Liver (tissue), 9 donors: ENCODE data around the gene NDUFV3. TPM values are rescaled to one million over a fixed set of nuclear protein-coding genes. Genes with fewer than 3 reads are reported as not detected.

Experiments used
- DNase-seq: peaks from one replicate; pipeline ENCODE4 v3.0.0-alpha.2; 2017; ENCODE audit warnings: low spot score
- H3K27ac ChIP-seq, 2 donors: one replicate each; pipeline ENCODE4 v1.7.0; 2013; ENCODE audit warnings: inconsistent platforms in 2 of 2, low read length in 2 of 2, control low read depth in 1 of 2, low read depth in 1 of 2, mild to moderate bottlenecking in 1 of 2
- H3K27me3 ChIP-seq, 4 donors: one replicate each; pipeline versions ENCODE4 v1.6.1 to v1.7.0; 2013; ENCODE audit warnings: low read length in 3 of 4, inconsistent platforms in 1 of 4, mild to moderate bottlenecking in 1 of 4, moderate library complexity in 1 of 4; ENCODE audit not compliant: control insufficient read depth in 4 of 4, insufficient read depth in 4 of 4
- H3K36me3 ChIP-seq, 4 donors: one replicate each; pipeline versions ENCODE4 v1.6.1 to v1.7.0; 2013; ENCODE audit warnings: low read length in 3 of 4, mild to moderate bottlenecking in 3 of 4, low read depth in 1 of 4, moderate library complexity in 1 of 4; ENCODE audit not compliant: control insufficient read depth in 4 of 4, insufficient read depth in 3 of 4
- H3K4me1 ChIP-seq, 4 donors: one replicate each; pipeline versions ENCODE4 v1.6.1 to v1.7.0; 2013; ENCODE audit warnings: low read length in 3 of 4, mild to moderate bottlenecking in 3 of 4, moderate library complexity in 1 of 4; ENCODE audit not compliant: control insufficient read depth in 4 of 4, insufficient read depth in 4 of 4
- H3K4me3 ChIP-seq, 3 donors: one replicate each; pipeline versions ENCODE4 v1.6.1 to v1.7.0; 2013; ENCODE audit warnings: low read length in 3 of 3, control low read depth in 1 of 3, low read depth in 1 of 3, mild to moderate bottlenecking in 1 of 3
- H3K9ac ChIP-seq, 2 donors: one replicate each; pipeline ENCODE4 v1.7.0; 2013; ENCODE audit warnings: low read length in 2 of 2, mild to moderate bottlenecking in 2 of 2, moderate library complexity in 2 of 2, control low read depth in 1 of 2, low read depth in 1 of 2
- H3K9me3 ChIP-seq, 4 donors: one replicate each; pipeline versions ENCODE4 v1.6.1 to v1.7.0; 2013; ENCODE audit warnings: low read length in 3 of 4; ENCODE audit not compliant: control insufficient read depth in 4 of 4
- EGR1 ChIP-seq, 2 donors: IDR thresholded peaks; 2 replicates each; pipeline ENCODE4 v1.6.1; 2016 to 2018; ENCODE audit warnings: antibody characterized with exemption in 2 of 2, low read depth in 2 of 2
- FOXA1 ChIP-seq: IDR thresholded peaks from 2 replicates; pipeline ENCODE4 v1.6.1; 2016; ENCODE audit warnings: antibody characterized with exemption
- FOXA2 ChIP-seq: IDR thresholded peaks from 2 replicates; pipeline ENCODE4 v1.6.1; 2016; ENCODE audit warnings: antibody characterized with exemption
- GABPA ChIP-seq, 2 donors: IDR thresholded peaks in 1 of 2; conservative IDR thresholded peaks in 1 of 2; 2 replicates each; pipeline ENCODE4 v1.6.1; 2016; ENCODE audit warnings: antibody characterized with exemption in 2 of 2, mild to moderate bottlenecking in 1 of 2, moderate library complexity in 1 of 2
- HNF4A ChIP-seq, 2 donors: conservative IDR thresholded peaks; 2 replicates each; pipeline ENCODE4 v1.6.1; 2016; ENCODE audit warnings: antibody characterized with exemption in 2 of 2, mild to moderate bottlenecking in 2 of 2
- HNF4G ChIP-seq: IDR thresholded peaks from 2 replicates; pipeline ENCODE4 v1.6.1; 2016; ENCODE audit warnings: antibody characterized with exemption
- JUND ChIP-seq, 2 donors: IDR thresholded peaks; 2 replicates each; pipeline ENCODE4 v1.6.1; 2016; ENCODE audit warnings: antibody characterized with exemption in 2 of 2
- NR2F2 ChIP-seq: IDR thresholded peaks from 2 replicates; pipeline ENCODE4 v1.6.1; 2016; ENCODE audit warnings: antibody characterized with exemption
- RAD21 ChIP-seq, 2 donors: IDR thresholded peaks; 2 replicates each; pipeline ENCODE4 v1.6.1; 2016; ENCODE audit warnings: antibody characterized with exemption in 2 of 2, mild to moderate bottlenecking in 2 of 2
- RXRA ChIP-seq, 2 donors: IDR thresholded peaks; 2 replicates each; pipeline ENCODE4 v1.6.1; 2017 to 2018; ENCODE audit warnings: antibody characterized with exemption in 2 of 2, mild to moderate bottlenecking in 1 of 2
- SP1 ChIP-seq: IDR thresholded peaks from 2 replicates; pipeline ENCODE4 v1.6.1; 2018; ENCODE audit warnings: antibody characterized with exemption, mild to moderate bottlenecking
- TAF1 ChIP-seq: conservative IDR thresholded peaks from 2 replicates; pipeline ENCODE4 v1.6.1; 2016; ENCODE audit warnings: antibody characterized with exemption, mild to moderate bottlenecking
- YY1 ChIP-seq: IDR thresholded peaks from 2 replicates; pipeline ENCODE4 v1.6.1; 2016; ENCODE audit warnings: antibody characterized with exemption, mild to moderate bottlenecking
- WGBS: extraction: QIAGEN DNeasy Blood & Tissue Kit; methylation state at CpG from one replicate; pipeline ENCODE4 v1.1.7; 2013; 5-methylcytosine and 5-hydroxymethylcytosine counted together
- polyA plus RNA-seq, 2 donors: library from polyadenylated mRNA; stranded (reverse) in 1 of 2; unstranded in 1 of 2; fragments of 200-250 nt in 1 of 2; fragments of >200 nt in 1 of 2; fragmentation: Nextera tagmentation in 1 of 2; extraction: Ambion mirVana in 1 of 2; gene quantifications; one replicate each; pipeline versions ENCODE4 v1.2.1 to v1.2.3, GENCODE V29; 2013 to 2015
- total RNA-seq, 2 donors: library from RNA; depleted of rRNA; stranded (reverse); fragments of >200 nt; gene quantifications; one replicate each; pipeline ENCODE4 v1.2.3, GENCODE V29; 2014
- TF ChIP-seq, protein P1 (sequence below): IDR thresholded peaks from 2 replicates; pipeline ENCODE4 v1.6.1; 2016; ENCODE audit warnings: antibody characterized with exemption
- TF ChIP-seq, protein P2 (sequence below): IDR thresholded peaks from 2 replicates; pipeline ENCODE4 v1.6.1; 2016; ENCODE audit warnings: antibody characterized with exemption, mild to moderate bottlenecking
- TF ChIP-seq, protein P3 (sequence below): IDR thresholded peaks from 2 replicates; pipeline ENCODE4 v1.6.1; 2016; ENCODE audit warnings: antibody characterized with exemption
- TF ChIP-seq, protein P4 (sequence below): fragments of 150-350 bp; IDR thresholded peaks from 2 replicates; pipeline ENCODE4 v1.5.1; 2017; ENCODE audit warnings: improper control_type of control experiment, low read depth, low read length; ENCODE audit not compliant: missing input control
- TF ChIP-seq, protein P5 (sequence below): IDR thresholded peaks from 2 replicates; pipeline ENCODE4 v1.6.1; 2016; ENCODE audit warnings: antibody characterized with exemption
- donor health status: healthy.
- donor health status: healthy.
- donor health status: healthy.
- donor health status: healthy.
- donor health status: healthy.

The NDUFV3 gene
- total and polyA plus RNA-seq, 4 donors, result 15.8 to 31.3 (median 21.9) TPM

DNA sequence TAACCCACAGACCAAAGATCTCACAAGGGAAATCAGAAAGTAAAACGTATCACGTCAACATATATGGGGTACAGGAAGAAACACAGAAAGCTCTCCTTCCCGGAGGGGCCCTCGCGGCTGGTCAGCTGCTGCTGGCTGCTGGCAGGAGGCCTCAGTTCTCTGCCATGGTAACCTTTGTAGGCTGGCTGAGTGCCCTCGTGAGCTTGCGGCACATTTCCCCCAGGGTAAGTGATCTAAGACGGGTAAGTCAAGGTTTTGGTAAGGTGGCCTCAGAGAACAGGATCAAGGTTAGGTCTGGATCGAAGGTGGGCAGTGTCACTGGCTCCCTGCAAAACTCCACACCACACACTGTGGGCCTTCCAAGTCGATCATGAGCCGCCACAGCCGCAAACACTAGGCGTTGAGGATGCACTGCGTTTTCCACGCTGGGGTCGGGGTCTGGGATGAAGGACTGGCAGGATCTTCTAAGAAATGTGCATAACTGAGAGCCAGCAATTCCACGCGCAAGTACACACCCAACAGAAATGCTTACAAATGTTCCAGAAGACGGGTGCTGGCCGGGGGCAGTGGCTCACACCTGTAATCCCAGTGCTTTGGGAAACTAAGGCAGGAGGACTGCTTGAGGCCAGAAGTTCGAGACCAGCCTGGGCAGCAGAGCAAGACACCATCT lies 47.7 kb upstream of the NDUFV3 start:
- no peak for DNase-seq
- peaks cover 3 to 36% (median 15%) of the 10 kb centered on the region in 4 donors for H3K36me3 ChIP-seq
- no peaks in the 10 kb centered on the region for H3K9me3 ChIP-seq
- TF ChIP-seq, protein P1, sequence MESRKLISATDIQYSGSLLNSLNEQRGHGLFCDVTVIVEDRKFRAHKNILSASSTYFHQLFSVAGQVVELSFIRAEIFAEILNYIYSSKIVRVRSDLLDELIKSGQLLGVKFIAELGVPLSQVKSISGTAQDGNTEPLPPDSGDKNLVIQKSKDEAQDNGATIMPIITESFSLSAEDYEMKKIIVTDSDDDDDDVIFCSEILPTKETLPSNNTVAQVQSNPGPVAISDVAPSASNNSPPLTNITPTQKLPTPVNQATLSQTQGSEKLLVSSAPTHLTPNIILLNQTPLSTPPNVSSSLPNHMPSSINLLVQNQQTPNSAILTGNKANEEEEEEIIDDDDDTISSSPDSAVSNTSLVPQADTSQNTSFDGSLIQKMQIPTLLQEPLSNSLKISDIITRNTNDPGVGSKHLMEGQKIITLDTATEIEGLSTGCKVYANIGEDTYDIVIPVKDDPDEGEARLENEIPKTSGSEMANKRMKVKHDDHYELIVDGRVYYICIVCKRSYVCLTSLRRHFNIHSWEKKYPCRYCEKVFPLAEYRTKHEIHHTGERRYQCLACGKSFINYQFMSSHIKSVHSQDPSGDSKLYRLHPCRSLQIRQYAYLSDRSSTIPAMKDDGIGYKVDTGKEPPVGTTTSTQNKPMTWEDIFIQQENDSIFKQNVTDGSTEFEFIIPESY, result no peak
- TF ChIP-seq FOXA1 (no peak), JUND (IDR thresholded peaks at IDR 0.05) (no peak)
- 75% methylated on average over 21 of the region's 21 CpGs for WGBS
- H3K4me3 ChIP-seq, result no peak overlapping the region
- H3K27me3 ChIP-seq, result no peaks in the 10 kb centered on the region
- peak overlapping the region; percentile 52 to 76 for H3K27ac ChIP-seq
- no peak overlapping the region for H3K9ac ChIP-seq
- H3K4me1 ChIP-seq, result peaks cover 4 to 19% (median 10%) of the 10 kb centered on the region in 4 donors

DNA sequence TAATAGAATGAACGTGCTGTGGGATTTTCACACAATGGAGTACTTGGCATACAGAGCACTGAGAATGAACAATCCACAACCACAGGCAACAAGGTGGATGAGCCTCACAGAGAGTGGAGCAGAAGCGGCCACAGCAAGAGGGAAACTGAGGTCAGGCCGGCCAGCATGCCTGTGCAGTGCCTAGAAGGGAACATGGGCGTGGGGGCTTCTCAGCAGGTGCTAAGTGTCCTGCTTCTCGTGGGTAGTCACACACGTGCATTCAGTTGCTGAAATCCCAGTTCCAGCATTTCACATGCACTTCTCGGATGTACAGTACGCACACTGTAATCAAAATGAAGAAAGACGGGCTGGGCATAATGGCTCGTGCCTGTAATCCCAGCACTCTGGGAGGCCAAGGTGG lies 46.9 kb upstream of the NDUFV3 start:
- DNase-seq, result no peak
- no peaks in the 10 kb centered on the region for H3K9me3 ChIP-seq
- H3K4me1 ChIP-seq, result peaks cover 4 to 19% (median 10%) of the 10 kb centered on the region in 4 donors
- no peak overlapping the region for H3K4me3 ChIP-seq
- no peak overlapping the region for H3K9ac ChIP-seq
- no peak for TF ChIP-seq RXRA (IDR thresholded peaks at IDR 0.05)
- no peak for TF ChIP-seq EGR1 (IDR thresholded peaks at IDR 0.05; ENCODE audit: low read depth in 2 of 2)
- TF ChIP-seq, protein P2, sequence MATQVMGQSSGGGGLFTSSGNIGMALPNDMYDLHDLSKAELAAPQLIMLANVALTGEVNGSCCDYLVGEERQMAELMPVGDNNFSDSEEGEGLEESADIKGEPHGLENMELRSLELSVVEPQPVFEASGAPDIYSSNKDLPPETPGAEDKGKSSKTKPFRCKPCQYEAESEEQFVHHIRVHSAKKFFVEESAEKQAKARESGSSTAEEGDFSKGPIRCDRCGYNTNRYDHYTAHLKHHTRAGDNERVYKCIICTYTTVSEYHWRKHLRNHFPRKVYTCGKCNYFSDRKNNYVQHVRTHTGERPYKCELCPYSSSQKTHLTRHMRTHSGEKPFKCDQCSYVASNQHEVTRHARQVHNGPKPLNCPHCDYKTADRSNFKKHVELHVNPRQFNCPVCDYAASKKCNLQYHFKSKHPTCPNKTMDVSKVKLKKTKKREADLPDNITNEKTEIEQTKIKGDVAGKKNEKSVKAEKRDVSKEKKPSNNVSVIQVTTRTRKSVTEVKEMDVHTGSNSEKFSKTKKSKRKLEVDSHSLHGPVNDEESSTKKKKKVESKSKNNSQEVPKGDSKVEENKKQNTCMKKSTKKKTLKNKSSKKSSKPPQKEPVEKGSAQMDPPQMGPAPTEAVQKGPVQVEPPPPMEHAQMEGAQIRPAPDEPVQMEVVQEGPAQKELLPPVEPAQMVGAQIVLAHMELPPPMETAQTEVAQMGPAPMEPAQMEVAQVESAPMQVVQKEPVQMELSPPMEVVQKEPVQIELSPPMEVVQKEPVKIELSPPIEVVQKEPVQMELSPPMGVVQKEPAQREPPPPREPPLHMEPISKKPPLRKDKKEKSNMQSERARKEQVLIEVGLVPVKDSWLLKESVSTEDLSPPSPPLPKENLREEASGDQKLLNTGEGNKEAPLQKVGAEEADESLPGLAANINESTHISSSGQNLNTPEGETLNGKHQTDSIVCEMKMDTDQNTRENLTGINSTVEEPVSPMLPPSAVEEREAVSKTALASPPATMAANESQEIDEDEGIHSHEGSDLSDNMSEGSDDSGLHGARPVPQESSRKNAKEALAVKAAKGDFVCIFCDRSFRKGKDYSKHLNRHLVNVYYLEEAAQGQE, result no peak
- TF ChIP-seq, protein P1, result no peak
- no peak for TF ChIP-seq HNF4G
- no peak for TF ChIP-seq JUND (IDR thresholded peaks at IDR 0.05)
- no peak for TF ChIP-seq TAF1
- TF ChIP-seq, protein P3, sequence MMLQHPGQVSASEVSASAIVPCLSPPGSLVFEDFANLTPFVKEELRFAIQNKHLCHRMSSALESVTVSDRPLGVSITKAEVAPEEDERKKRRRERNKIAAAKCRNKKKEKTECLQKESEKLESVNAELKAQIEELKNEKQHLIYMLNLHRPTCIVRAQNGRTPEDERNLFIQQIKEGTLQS, result no peak
- no peak for TF ChIP-seq NR2F2
- no peak for TF ChIP-seq HNF4A (conservative IDR thresholded peaks at IDR 0.05)
- TF ChIP-seq, protein P4, sequence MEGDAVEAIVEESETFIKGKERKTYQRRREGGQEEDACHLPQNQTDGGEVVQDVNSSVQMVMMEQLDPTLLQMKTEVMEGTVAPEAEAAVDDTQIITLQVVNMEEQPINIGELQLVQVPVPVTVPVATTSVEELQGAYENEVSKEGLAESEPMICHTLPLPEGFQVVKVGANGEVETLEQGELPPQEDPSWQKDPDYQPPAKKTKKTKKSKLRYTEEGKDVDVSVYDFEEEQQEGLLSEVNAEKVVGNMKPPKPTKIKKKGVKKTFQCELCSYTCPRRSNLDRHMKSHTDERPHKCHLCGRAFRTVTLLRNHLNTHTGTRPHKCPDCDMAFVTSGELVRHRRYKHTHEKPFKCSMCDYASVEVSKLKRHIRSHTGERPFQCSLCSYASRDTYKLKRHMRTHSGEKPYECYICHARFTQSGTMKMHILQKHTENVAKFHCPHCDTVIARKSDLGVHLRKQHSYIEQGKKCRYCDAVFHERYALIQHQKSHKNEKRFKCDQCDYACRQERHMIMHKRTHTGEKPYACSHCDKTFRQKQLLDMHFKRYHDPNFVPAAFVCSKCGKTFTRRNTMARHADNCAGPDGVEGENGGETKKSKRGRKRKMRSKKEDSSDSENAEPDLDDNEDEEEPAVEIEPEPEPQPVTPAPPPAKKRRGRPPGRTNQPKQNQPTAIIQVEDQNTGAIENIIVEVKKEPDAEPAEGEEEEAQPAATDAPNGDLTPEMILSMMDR, result no peak
- no peak for TF ChIP-seq SP1
- TF ChIP-seq YY1, result no peak
- no peak for TF ChIP-seq GABPA (IDR thresholded peaks at IDR 0.05 in 1 of 2, conservative IDR thresholded peaks at IDR 0.05 in 1 of 2)
- TF ChIP-seq FOXA1, result no peak
- no peak for TF ChIP-seq FOXA2
- TF ChIP-seq, protein P5, sequence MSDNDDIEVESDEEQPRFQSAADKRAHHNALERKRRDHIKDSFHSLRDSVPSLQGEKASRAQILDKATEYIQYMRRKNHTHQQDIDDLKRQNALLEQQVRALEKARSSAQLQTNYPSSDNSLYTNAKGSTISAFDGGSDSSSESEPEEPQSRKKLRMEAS, result no peak
- TF ChIP-seq RAD21 (IDR thresholded peaks at IDR 0.05), result no peak
- H3K27ac ChIP-seq, result no peak overlapping the region
- 95% methylated on average over 10 of the region's 10 CpGs for WGBS
- H3K27me3 ChIP-seq, result no peaks in the 10 kb centered on the region
- peaks cover 0 to 35% (median 14%) of the 10 kb centered on the region in 4 donors for H3K36me3 ChIP-seq
